Gastrocnemius medialis (tissue), 4 donors: ENCODE results near the gene ZNF366. TPM values are rescaled to one million over a fixed set of nuclear protein-coding genes. Genes with fewer than 3 reads are reported as not detected.

ENCODE experiments used
- ATAC-seq, 2 donors: fragments of 150-250 bp; one replicate each; pipeline ENCODE4 v1.9.1; 2016
- DNase-seq, 2 donors: peaks; one replicate each; pipeline ENCODE4 v3.0.0-alpha.2; 2019
- H3K27ac ChIP-seq, 4 donors: fragments of 200-600 bp; sonication (generic); 1 replicate in 1 of 4; 2 replicates in 3 of 4; pipeline ENCODE4 v1.5.1; 2016 to 2018; ENCODE audit warnings: mild to moderate bottlenecking in 2 of 4, moderate library complexity in 1 of 4
- H3K27me3 ChIP-seq, 3 donors: fragments of 200-600 bp; sonication (generic) in 2 of 3; 1 replicate in 1 of 3; 2 replicates in 2 of 3; pipeline versions ENCODE4 v1.5.1 to v1.6.0; 2016 to 2019; ENCODE audit warnings: mild to moderate bottlenecking in 1 of 3, moderate library complexity in 1 of 3
- H3K36me3 ChIP-seq, 2 donors: fragments of 200-600 bp; sonication (generic) in 1 of 2; one replicate each; pipeline ENCODE4 v1.5.1; 2017 to 2018
- H3K4me1 ChIP-seq, 2 donors: fragments of 200-600 bp; sonication (generic) in 1 of 2; one replicate each; pipeline ENCODE4 v1.5.1; 2016 to 2017; ENCODE audit warnings: mild to moderate bottlenecking in 2 of 2
- H3K4me3 ChIP-seq, 4 donors: fragments of 200-600 bp; sonication (generic) in 3 of 4; 1 replicate in 1 of 4; 2 replicates in 3 of 4; pipeline ENCODE4 v1.5.1; 2016 to 2019; ENCODE audit warnings: mild to moderate bottlenecking in 2 of 4
- H3K9me3 ChIP-seq, 3 donors: fragments of 200-600 bp; sonication (generic) in 2 of 3; 1 replicate in 1 of 3; 2 replicates in 2 of 3; pipeline ENCODE4 v1.5.1; 2016 to 2019
- POLR2A ChIP-seq, 2 donors: fragments of 450-650 bp; IDR thresholded peaks; one replicate each; pipeline ENCODE4 v1.6.1; 2017; ENCODE audit warnings: antibody characterized with exemption in 2 of 2, mild to moderate bottlenecking in 2 of 2, moderate library complexity in 2 of 2
- in situ Hi-C, 4 donors: fragments of 200-750 bp; cut with MboI; loops; one replicate each; pipeline versions ENCODE4 v1.15.0 to v1.8.0; 2017; ENCODE audit warnings: low sequenced_read_pairs in 4 of 4
- intact Hi-C: fragments of 100-400 bp; cut with DNase I; formaldehyde crosslinking; loops from one replicate; pipeline ENCODE4 v1.15.1; 2023; ENCODE audit warnings: low total_unique reads
- total RNA-seq, 4 donors: library from RNA; depleted of rRNA; stranded (reverse); fragments of >200 nt; gene quantifications; one replicate each; pipeline versions ENCODE4 v1.1.0 to v1.2.3, GENCODE V29; 2016
- TF ChIP-seq, protein P1 (sequence below), 5 experiments: fragments of 450-650 bp in 3 of 5; fragments of 200-600 bp in 2 of 5; sonication (generic) in 2 of 5; IDR thresholded peaks in 4 of 5; conservative IDR thresholded peaks in 1 of 5; 1 replicate in 4 of 5; 2 replicates in 1 of 5; pipeline ENCODE4 v1.5.1; 2016 to 2019; ENCODE audit warnings: antibody characterized with exemption in 5 of 5, mild to moderate bottlenecking in 3 of 5, moderate library complexity in 3 of 5

ZNF366 gene
- total RNA-seq, 4 donors from 2014 or later: 2.0 to 5.8 (median 3.0) TPM

DNA sequence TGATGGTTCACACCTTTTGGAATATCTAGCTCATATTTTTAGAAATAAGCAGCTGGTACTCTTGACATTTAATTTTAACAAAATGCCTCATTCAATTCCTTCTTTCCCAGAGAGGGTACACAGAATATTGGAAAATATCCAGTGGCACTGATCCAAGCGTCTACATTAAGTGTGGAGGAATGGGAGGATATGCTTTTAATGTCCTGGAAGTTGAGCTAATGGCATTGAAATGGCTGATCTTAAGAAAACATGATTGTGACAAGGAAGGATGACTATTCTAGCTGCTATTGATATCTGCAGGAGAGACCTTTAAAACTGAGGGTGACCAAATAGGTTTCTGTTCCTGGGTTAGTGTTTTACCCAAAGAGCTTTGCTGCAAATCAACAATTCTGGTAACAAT, 30.0 kb downstream of the ZNF366 start:
- DNase-seq (no peak), ATAC-seq (no peak)

DNA sequence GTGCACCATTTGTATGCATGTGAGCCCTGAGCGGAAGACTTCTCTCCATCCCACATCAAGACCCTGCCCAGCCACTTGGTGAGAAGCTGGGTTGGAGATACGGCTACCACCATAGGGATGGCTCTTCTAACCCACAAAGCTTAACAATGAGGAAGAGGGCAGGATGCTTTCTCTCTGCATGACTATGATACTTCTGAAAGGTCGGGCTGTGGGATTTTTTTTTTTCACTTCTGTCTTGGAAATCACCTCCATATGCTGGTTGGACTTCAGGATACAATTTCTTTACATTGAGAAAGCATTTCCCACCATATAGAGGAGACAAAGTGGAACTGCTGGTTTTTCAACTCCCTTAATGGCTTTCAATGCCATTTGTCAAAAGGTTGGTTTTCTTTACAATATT, 30.5 kb downstream of the ZNF366 start:
- intact Hi-C loops (no loop called here), in situ Hi-C loops (no loop called here)
- Histone ChIP-seq H3K27me3 (no peaks in the 10 kb centered on the region), H3K4me3 (no peak overlapping the region), H3K27ac (no peak overlapping the region), H3K9me3 (no peaks in the 10 kb centered on the region), H3K36me3 (no peaks in the 10 kb centered on the region), H3K4me1 (peaks cover 22 to 27% of the 10 kb centered on the region in 2 donors)
- no peak for ATAC-seq
- TF ChIP-seq POLR2A (IDR thresholded peaks at IDR 0.05): no peak
- TF ChIP-seq, protein P1, sequence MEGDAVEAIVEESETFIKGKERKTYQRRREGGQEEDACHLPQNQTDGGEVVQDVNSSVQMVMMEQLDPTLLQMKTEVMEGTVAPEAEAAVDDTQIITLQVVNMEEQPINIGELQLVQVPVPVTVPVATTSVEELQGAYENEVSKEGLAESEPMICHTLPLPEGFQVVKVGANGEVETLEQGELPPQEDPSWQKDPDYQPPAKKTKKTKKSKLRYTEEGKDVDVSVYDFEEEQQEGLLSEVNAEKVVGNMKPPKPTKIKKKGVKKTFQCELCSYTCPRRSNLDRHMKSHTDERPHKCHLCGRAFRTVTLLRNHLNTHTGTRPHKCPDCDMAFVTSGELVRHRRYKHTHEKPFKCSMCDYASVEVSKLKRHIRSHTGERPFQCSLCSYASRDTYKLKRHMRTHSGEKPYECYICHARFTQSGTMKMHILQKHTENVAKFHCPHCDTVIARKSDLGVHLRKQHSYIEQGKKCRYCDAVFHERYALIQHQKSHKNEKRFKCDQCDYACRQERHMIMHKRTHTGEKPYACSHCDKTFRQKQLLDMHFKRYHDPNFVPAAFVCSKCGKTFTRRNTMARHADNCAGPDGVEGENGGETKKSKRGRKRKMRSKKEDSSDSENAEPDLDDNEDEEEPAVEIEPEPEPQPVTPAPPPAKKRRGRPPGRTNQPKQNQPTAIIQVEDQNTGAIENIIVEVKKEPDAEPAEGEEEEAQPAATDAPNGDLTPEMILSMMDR (IDR thresholded peaks at IDR 0.05 in 4 of 5, conservative IDR thresholded peaks at IDR 0.05 in 1 of 5): no peak
- DNase-seq: no peak

More for the DNA sequence above, 30.0 kb downstream of the ZNF366 start:
- Histone ChIP-seq H3K27me3 (no peaks in the 10 kb centered on the region), H3K9me3 (no peaks in the 10 kb centered on the region), H3K36me3 (no peaks in the 10 kb centered on the region), H3K4me1 (peaks cover 22 to 32% of the 10 kb centered on the region in 2 donors), H3K4me3 (no peak overlapping the region), H3K27ac (no peak overlapping the region)
- intact Hi-C loops (no loop called here), in situ Hi-C loops (no loop called here)
- TF ChIP-seq POLR2A (IDR thresholded peaks at IDR 0.05): no peak
- TF ChIP-seq, protein P1 (IDR thresholded peaks at IDR 0.05 in 4 of 5, conservative IDR thresholded peaks at IDR 0.05 in 1 of 5): no peak

DNA sequence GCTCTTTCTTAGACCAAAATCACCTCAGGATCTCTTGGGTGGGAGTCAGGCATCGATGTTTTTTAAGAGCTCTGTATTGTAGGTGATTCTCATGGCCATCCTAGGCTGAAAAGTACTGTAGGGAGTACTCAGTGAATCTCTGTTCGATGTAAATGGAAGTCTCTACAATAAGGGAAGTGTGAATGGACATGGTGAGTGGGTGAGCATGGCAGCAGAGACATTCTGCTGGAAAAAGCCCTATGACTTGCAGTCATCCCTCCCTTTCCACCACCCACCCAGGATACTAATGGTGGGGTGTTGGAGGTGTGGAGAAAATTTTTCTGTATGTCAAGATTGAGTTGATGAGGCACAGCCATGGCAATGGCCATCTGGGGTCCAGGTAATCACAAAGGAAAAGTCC, 30.9 kb downstream of the ZNF366 start:
- ATAC-seq (no peak), DNase-seq (no peak)
- no peaks in the 10 kb centered on the region for H3K9me3 ChIP-seq
- no peak overlapping the region for H3K27ac ChIP-seq
- TF ChIP-seq, protein P1 (IDR thresholded peaks at IDR 0.05 in 4 of 5, conservative IDR thresholded peaks at IDR 0.05 in 1 of 5): no peak
- no peak for TF ChIP-seq POLR2A (IDR thresholded peaks at IDR 0.05)
- H3K27me3 ChIP-seq: no peaks in the 10 kb centered on the region
- peaks cover 19 to 22% of the 10 kb centered on the region in 2 donors for H3K4me1 ChIP-seq
- H3K4me3 ChIP-seq: no peak overlapping the region
- in situ Hi-C loops: no loop called here
- intact Hi-C loops: no loop called here
- H3K36me3 ChIP-seq: no peaks in the 10 kb centered on the region

DNA sequence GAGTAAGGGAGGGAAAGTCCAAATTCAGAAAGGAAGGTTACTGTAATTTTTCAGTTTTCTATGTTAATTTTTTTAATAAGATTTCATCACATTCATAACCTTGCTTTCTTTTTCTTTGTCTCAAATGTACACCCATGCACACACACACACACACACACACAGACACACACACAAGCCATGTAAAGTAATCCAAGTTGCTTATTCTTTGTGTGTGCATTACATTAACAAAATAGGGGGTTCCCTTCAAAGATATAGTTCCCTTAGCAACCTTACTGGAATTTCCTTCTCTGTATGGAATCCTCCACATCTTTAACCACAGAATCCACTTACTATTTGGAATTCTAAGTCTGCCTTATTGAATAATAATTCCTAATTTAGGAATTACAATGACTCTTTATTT, 32.7 kb downstream of the ZNF366 start:
- Histone ChIP-seq H3K27me3 (no peaks in the 10 kb centered on the region), H3K27ac (no peak overlapping the region), H3K4me3 (no peak overlapping the region), H3K4me1 (peaks cover 7 to 8% of the 10 kb centered on the region in 2 donors), H3K36me3 (no peaks in the 10 kb centered on the region), H3K9me3 (no peaks in the 10 kb centered on the region)
- TF ChIP-seq POLR2A (IDR thresholded peaks at IDR 0.05): no peak
- TF ChIP-seq, protein P1 (IDR thresholded peaks at IDR 0.05 in 4 of 5, conservative IDR thresholded peaks at IDR 0.05 in 1 of 5): no peak
- intact Hi-C loops (no loop called here), in situ Hi-C loops (no loop called here)
- ATAC-seq: no peak
- DNase-seq: no peak

DNA sequence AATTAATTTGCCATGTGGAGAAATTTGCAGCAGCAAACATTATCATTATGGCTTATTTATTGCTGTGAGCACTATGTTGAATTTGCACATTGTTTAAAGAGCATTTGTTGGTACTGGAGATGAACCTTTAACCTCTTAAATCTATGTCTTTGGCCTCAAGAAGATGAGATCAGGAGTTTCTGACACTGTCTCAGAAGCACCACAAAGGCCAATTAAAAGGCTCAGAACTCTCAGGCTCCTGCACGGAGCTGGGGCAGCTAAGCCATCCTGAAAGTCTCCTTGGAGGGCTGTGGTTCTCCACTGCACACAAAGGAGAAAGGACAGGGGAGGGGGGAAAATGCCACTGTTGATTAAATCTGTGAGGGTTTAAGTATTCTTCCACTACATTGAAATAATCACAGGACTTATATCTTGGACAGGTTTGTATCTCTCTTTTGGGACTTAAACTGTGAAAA, 33.1 kb downstream of the ZNF366 start:
- H3K4me3 ChIP-seq: no peak overlapping the region
- H3K27ac ChIP-seq: no peak overlapping the region
- no peaks in the 10 kb centered on the region for H3K27me3 ChIP-seq
- H3K9me3 ChIP-seq: no peaks in the 10 kb centered on the region
- no peaks in the 10 kb centered on the region for H3K36me3 ChIP-seq
- ATAC-seq (no peak), DNase-seq (no peak)
- peaks cover 6 to 7% of the 10 kb centered on the region in 2 donors for H3K4me1 ChIP-seq
- intact Hi-C loops (no loop called here), in situ Hi-C loops (no loop called here)
- no peak for TF ChIP-seq POLR2A (IDR thresholded peaks at IDR 0.05)
- TF ChIP-seq, protein P1 (IDR thresholded peaks at IDR 0.05 in 4 of 5, conservative IDR thresholded peaks at IDR 0.05 in 1 of 5): no peak
